GM23248 (cell line): ENCODE measurements around the gene ABHD17A. TPM values are rescaled to one million over a fixed set of nuclear protein-coding genes. Genes with fewer than 3 reads are reported as not detected.
A peak's percentile ranks its signal among the peaks of the same experiment; 100 is the strongest.

ENCODE experiments used
- DNase-seq: peaks from one replicate; pipeline ENCODE4 v3.0.0-alpha.2; 2015
- H2AFZ ChIP-seq: fragments of 200-600 bp; sonication (generic); 2 replicates; pipeline ENCODE4 v1.6.1; 2016; ENCODE audit warnings: antibody characterized with exemption
- H3F3A ChIP-seq: fragments of 200-600 bp; sonication (generic); 2 replicates; pipeline ENCODE4 v1.6.1; 2016; ENCODE audit warnings: mild to moderate bottlenecking, antibody characterized with exemption, mixed run types; ENCODE audit not compliant: insufficient read depth
- H3K27ac ChIP-seq: fragments of 200-600 bp; sonication (generic); 2 replicates; pipeline ENCODE4 v1.5.1; 2016; ENCODE audit warnings: mild to moderate bottlenecking
- H3K27me3 ChIP-seq: fragments of 200-600 bp; sonication (generic); replicated peaks from 2 replicates; pipeline ENCODE4 v1.6.1; 2016; ENCODE audit warnings: mild to moderate bottlenecking; ENCODE audit not compliant: insufficient read depth
- H3K36me3 ChIP-seq: fragments of 200-600 bp; sonication (generic); 2 replicates; pipeline ENCODE4 v1.6.1; 2016; ENCODE audit warnings: low read depth, mild to moderate bottlenecking
- H3K4me1 ChIP-seq: fragments of 200-600 bp; sonication (generic); 2 replicates; pipeline ENCODE4 v1.6.1; 2016; ENCODE audit warnings: mild to moderate bottlenecking; ENCODE audit not compliant: insufficient read depth
- H3K4me2 ChIP-seq: fragments of 200-600 bp; sonication (generic); one replicate; pipeline ENCODE4 v1.6.1; 2016; ENCODE audit warnings: mild to moderate bottlenecking; ENCODE audit not compliant: unreplicated experiment
- H3K4me3 ChIP-seq: fragments of 200-600 bp; sonication (generic); 2 replicates; pipeline ENCODE4 v1.5.1; 2016; ENCODE audit warnings: mild to moderate bottlenecking
- H3K79me2 ChIP-seq: fragments of 200-600 bp; sonication (generic); 2 replicates; pipeline ENCODE4 v1.6.1; 2016; ENCODE audit warnings: mild to moderate bottlenecking; ENCODE audit not compliant: insufficient read depth
- H3K9ac ChIP-seq: fragments of 200-600 bp; sonication (generic); 2 replicates; pipeline ENCODE4 v1.6.1; 2016; ENCODE audit warnings: mild to moderate bottlenecking
- H3K9me2 ChIP-seq: fragments of 200-600 bp; sonication (generic); 2 replicates; pipeline ENCODE4 v1.6.1; 2016; ENCODE audit warnings: mixed run types, mild to moderate bottlenecking, moderate library complexity; ENCODE audit not compliant: insufficient read depth
- H3K9me3 ChIP-seq: fragments of 200-600 bp; sonication (generic); one replicate; pipeline ENCODE4 v1.6.1; 2017; ENCODE audit warnings: low read depth
- H4K20me1 ChIP-seq: fragments of 200-600 bp; sonication (generic); 2 replicates; pipeline ENCODE4 v1.6.0; 2016; ENCODE audit not compliant: insufficient read depth
- EZH2 ChIP-seq: fragments of 200-600 bp; sonication (generic); IDR thresholded peaks from 2 replicates; pipeline ENCODE4 v1.6.1; 2018; ENCODE audit warnings: antibody characterized with exemption, mild to moderate bottlenecking; ENCODE audit not compliant: insufficient read depth, poor library complexity, severe bottlenecking
- EZH2phosphoT487 ChIP-seq: fragments of 200-600 bp; sonication (generic); IDR thresholded peaks from 2 replicates; pipeline ENCODE4 v1.6.1; 2018; ENCODE audit warnings: antibody characterized with exemption, moderate library complexity, mild to moderate bottlenecking, low read depth; ENCODE audit not compliant: insufficient read depth
- WGBS, 2 experiments: methylation state at CpG; one replicate each; pipeline ENCODE4 v1.1.6; 2015 to 2017; ENCODE audit warnings: low lambda C conversion rate in 2 of 2, low coverage in 1 of 2; ENCODE audit errors: missing lambda C conversion rate in 2 of 2; 5-methylcytosine and 5-hydroxymethylcytosine counted together
- in situ Hi-C: fragments of 300-500 bp; cut with MboI; formaldehyde crosslinking; loops from 2 replicates; pipeline ENCODE4 v1.15.0; 2020
- polyA plus RNA-seq: library from polyadenylated mRNA; unstranded; fragments of >200 nt; fragmentation: Nextera tagmentation; extraction: Ambion mirVana; gene quantifications from 2 replicates; pipeline ENCODE4 v1.2.1, GENCODE V29; 2016
- total RNA-seq: library from RNA; depleted of rRNA; stranded (reverse); fragments of >200 nt; shearing (Covaris generic); gene quantifications from 2 replicates; pipeline ENCODE4 v1.2.3, GENCODE V29; 2014

Gene ABHD17A
- total and polyA plus RNA-seq, 2 experiments from 2014 or later, result 37.6 to 157 TPM

- Histone ChIP-seq H4K20me1 (no peaks in the 10 kb centered on the region), H3K36me3 (no peaks in the 10 kb centered on the region), H3K9ac (no peak overlapping the region), H2AFZ (no peak overlapping the region), H3K4me2 (no peak overlapping the region), H3K4me3 (no peak overlapping the region), H3K9me3 (no peaks in the 10 kb centered on the region), H3K4me1 (no peaks in the 10 kb centered on the region), H3K9me2 (no peaks in the 10 kb centered on the region), H3K27ac (no peak overlapping the region), H3F3A (no peaks in the 10 kb centered on the region), H3K79me2 (peaks cover 52% of the 10 kb centered on the region), H3K27me3 (no peaks in the 10 kb centered on the region)
- in situ Hi-C loops, result no loop called here
- TF ChIP-seq EZH2phosphoT487 (no peak), EZH2 (no peak)
- WGBS, 2 experiments, result 86 to 92% methylated on average over 9 of the region's 9 CpGs
- DNase-seq, result no peak
These were observed 18.0 kb downstream of the ABHD17A start for GRCh38 chr19:1867349-1867724.

DNA sequence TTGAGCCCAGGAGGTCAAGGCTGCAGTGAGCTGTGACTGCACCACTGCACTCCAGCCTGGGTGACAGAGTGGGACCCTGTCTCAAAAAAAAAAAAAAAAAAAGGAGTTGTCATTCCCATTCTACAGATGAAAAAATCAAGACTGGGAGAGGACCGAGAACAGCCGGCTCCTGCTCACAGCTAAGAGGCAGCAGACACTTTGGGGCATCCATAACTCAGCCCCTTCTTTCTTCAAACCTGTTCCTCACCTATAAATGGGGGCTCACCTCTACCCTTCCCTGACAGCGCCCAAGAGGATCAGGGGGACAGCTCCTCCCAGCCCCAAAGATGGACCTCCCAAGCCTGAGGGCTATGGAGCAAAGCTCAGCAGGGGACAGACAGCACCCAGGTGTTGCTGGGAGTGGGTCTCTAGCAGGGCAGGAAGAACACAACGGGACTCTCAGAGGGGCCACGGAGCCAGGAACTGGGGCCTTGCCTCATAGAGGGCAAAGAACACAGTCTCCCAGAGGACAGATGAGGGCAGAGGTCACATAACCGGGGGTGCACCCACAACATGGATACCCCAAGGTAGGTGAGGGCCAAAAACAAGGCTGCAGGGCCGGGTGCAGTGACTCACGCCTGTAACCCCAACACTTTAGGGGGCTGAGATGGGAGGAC is 18.5 kb downstream of the ABHD17A start:
- no peak for DNase-seq
- peaks cover 52% of the 10 kb centered on the region for H3K79me2 ChIP-seq
- no peak for TF ChIP-seq EZH2
- TF ChIP-seq EZH2phosphoT487, result no peak

GRCh38 chr19:1865172-1866010 is 19.9 kb downstream of the ABHD17A start:
- Histone ChIP-seq H3K4me1 (no peaks in the 10 kb centered on the region), H3K27me3 (no peaks in the 10 kb centered on the region), H3K9me3 (no peaks in the 10 kb centered on the region), H3K9me2 (no peaks in the 10 kb centered on the region), H3F3A (no peaks in the 10 kb centered on the region), H3K4me3 (peak overlapping the region; percentile 90), H3K9ac (peak overlapping the region; percentile 96), H3K4me2 (peak overlapping the region; percentile 87), H3K36me3 (no peaks in the 10 kb centered on the region), H4K20me1 (no peaks in the 10 kb centered on the region), H2AFZ (peak overlapping the region; percentile 84), H3K27ac (peak overlapping the region; percentile 92), H3K79me2 (peaks cover 52% of the 10 kb centered on the region)
- no peak for DNase-seq
- TF ChIP-seq EZH2phosphoT487, result no peak
- no peak for TF ChIP-seq EZH2
- in situ Hi-C loops, result no loop called here
- 87% methylated on average over 15 to 17 of the region's 17 CpGs for WGBS, 2 experiments

More for the DNA sequence above, 18.5 kb downstream of the ABHD17A start:
- Histone ChIP-seq H3K9ac (no peak overlapping the region), H3K4me2 (no peak overlapping the region), H3K4me3 (no peak overlapping the region), H3K9me3 (no peaks in the 10 kb centered on the region), H3K27ac (no peak overlapping the region), H4K20me1 (no peaks in the 10 kb centered on the region), H3K27me3 (no peaks in the 10 kb centered on the region), H3K9me2 (no peaks in the 10 kb centered on the region), H2AFZ (no peak overlapping the region), H3F3A (no peaks in the 10 kb centered on the region), H3K36me3 (no peaks in the 10 kb centered on the region), H3K4me1 (no peaks in the 10 kb centered on the region)
- in situ Hi-C loops, result no loop called here
- WGBS, 2 experiments, result 82% methylated on average over 8 of the region's 8 CpGs

DNA sequence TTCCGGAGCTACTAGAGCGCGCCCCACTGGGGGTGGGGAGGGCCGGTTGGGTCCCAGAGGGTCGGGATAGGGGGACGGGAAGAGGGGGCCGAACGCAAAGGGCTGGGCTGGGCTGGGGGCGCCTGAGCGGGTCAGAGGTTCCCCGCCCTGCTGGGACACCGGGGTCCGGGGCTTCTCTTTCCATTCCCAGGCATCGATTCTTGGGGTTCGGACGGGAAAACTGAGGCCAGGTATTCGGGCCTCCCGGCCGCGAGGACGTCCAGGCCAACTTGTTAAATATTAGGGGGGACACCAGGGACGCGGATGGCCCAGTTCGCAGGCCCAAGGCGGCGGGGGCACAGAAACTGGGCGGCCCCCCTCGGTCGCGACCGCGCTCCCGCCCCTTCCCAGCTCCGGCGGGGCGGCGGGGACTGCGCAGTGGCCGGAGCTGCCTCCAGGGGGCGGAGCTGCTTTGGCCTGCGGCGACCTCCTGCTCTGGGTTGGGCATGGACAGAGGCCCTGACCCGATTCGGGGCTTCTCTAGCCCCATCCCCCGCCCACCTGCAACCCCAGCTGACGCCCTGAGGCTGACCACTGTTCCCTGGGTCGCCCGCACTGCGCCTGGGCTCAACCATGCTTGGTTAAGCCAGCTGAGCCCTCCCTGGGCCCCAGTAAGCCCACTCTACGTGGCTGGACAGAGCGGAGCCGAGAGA is 20.7 kb downstream of the ABHD17A start:
- Histone ChIP-seq H3K79me2 (peaks cover 52% of the 10 kb centered on the region), H3K27ac (peak overlapping the region; percentile 92), H4K20me1 (no peaks in the 10 kb centered on the region), H3K4me2 (peak overlapping the region; percentile 87), H3K9ac (peak overlapping the region; percentile 96), H3K4me3 (peak overlapping the region; percentile 90), H3K4me1 (peaks cover 3% of the 10 kb centered on the region; the same call in 1 of the 2 replicates), H3K36me3 (no peaks in the 10 kb centered on the region), H3K9me2 (no peaks in the 10 kb centered on the region), H3K27me3 (no peaks in the 10 kb centered on the region), H3F3A (no peaks in the 10 kb centered on the region), H3K9me3 (no peaks in the 10 kb centered on the region), H2AFZ (peak overlapping the region; percentile 84)
- TF ChIP-seq EZH2 (no peak), EZH2phosphoT487 (no peak)
- WGBS, 2 experiments, result 12 to 14% methylated on average over 32 to 42 of the region's 52 CpGs
- in situ Hi-C loops, result no loop called here
- peak; percentile 81 for DNase-seq
